Kidney tubule cell (primary cell): ENCODE results near the gene BEAN1.
A peak's percentile ranks its signal among the peaks of the same experiment; 100 is the strongest.

Experiments used
- DNase-seq: peaks from one replicate; pipeline ENCODE4 v3.0.0-alpha.2; 2018; ENCODE audit warnings: low spot score

BEAN1 gene

DNA sequence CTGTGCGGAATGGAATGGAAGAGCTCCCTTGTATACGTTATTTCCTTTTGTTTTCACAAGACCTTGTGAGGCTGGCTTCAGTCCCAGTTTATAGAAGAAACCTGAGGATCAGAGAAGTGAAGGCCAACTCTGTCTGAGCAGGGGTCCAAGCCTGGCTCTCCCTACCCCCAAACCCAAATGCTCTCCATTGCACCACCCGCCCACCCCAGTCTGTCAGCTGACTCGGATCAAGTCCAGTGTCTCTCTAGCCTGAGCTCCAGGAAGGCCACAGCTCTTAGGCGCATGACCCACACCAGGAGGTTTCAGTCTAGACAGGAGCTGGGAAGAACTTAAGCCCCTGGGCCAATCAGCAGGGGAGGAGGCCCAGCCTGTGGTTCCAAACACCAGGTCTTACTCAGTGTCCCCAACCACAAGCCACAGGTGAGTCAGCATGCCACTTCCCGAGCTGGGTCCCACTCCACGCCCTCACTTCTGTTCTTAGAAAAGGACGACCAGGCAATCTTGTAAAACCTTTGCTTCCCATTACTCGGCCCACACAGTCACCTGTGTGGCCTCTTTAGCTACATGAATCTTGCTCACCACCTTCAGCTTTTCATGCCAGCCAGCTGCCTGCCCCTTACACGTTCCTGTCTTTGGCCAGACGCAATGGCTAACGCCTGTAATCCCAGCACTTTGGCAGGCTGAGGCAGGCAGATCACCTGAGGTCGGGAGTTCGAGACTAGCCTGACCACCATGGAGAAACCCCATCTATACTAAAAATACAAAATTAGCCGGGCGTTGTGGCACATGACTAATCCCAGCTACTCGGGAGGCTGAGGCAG, 95.1 kb downstream of the BEAN1 start:
- DNase-seq: peak; percentile 100

DNA sequence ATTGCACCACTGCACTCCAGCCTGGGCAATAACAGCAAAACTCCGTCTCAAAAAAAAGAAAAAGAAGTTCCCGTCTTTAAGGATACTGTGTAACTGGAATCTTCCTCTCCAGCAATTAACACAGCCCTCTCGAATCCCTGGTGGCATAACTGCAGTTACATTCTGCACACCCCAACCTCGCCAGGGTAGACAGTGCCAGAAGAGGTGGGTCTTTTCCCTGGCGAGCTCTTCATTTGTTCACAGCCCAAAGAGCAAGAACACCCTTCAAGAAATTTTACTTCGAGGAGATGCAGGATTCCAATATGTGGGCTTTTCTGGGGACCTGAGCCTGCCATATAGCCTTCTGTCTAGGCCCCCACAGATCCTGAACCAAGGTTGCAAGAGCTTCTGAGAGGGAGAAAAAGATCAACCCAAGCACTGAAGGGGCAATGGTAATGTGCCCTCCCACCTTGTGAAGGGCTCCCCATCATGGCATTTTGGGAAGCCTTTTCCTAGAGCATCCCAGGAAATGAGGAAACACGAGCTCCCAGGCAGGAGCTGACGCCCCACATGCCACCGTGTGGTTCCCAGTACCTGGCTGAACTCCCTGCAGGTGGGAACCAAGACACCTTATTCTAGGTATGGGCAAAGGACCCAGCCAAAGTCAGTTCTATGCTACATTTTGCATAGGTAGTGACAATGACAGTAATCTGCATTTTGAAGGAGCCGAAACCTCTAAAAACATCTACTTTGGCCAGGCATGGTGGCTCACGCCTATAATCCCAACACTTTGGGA, 95.9 kb downstream of the BEAN1 start:
- DNase-seq: no peak

DNA sequence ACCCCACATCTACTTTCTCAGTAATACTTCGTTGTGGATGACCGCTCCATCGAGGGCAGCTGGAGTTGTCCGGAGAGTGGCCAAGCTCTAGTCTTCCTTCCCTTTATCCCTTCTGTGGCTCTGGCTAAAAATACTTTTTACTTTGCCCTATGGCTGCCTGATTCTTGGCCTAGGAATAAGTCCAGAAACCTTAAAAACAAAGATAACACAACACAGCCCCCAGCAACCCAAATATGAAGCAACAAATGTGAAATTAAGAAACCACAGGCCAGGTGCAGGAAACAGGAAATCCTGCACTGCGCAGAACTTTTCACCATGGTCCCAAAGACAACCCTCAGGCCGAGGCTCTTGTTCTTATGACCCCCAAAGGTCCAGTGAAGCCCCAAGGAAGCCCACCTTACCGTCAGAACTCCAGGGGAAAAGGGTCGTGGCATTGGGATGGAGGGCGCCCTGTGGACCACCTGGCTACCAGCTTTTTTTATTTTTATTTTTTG, 96.8 kb downstream of the BEAN1 start:
- no peak for DNase-seq

DNA sequence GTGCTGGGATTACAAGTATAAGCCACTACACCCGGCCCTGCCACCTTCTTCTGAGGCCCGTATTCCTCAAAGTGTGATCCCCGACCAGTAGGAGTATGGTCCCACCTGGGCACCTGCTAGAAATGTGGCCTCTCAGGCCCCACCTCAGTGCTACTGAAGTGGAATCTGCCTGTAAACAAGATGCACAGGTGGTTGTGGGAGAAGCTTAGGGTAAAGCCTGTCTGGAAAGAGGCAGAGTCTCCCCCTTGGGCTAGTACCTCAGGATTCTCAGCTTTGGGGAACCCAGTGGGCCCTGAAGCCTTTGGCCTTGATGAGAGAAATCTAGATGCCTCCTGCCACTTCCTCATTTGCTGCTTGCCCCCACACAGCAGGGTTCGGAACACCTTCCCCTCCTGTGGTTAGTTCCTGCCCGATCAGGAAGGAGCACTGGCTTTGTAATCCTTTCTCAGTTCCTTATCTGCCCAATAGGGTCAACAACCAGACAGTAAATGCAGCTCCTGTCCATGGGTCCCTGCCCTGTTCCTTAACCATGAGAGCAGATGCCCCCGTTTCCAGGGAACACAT, 97.6 kb downstream of the BEAN1 start:
- DNase-seq: no peak

DNA sequence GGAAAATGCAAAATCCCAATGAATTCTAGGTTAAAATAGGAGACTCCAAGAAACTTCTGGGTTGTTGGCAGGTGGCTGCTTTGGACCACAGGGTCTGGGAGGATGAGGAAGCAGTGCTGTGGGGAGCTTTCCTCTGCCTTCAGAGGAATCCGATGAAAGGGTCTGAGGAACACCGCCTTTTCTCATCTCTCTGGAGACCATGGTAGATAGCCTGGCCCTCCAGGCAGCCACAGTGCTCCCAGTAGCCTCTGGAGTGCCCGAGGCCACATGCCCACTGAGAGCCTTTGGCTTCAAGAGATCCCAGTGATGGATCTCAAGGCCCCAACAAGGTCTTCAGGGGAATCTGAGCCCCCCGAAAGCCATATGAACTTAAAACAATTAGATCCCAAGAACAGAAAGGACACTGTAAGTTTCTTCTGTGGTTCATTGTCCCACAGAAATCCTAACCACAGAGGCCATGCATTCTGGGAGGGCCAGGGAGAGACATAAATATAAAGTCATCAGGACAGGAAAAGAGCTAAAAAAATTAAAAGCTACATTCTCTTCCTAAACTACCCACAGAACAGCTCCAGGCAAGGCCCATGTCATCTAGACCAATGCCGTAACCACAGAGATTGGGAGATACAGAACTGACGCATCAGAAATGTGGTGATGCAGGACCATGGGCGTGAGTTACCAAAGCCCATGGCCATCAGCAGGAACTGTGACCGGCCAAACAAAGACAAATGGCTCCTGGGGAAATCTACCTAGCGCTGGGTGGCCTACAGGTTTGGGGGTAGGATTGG, 98.5 kb downstream of the BEAN1 start:
- DNase-seq: no peak

DNA sequence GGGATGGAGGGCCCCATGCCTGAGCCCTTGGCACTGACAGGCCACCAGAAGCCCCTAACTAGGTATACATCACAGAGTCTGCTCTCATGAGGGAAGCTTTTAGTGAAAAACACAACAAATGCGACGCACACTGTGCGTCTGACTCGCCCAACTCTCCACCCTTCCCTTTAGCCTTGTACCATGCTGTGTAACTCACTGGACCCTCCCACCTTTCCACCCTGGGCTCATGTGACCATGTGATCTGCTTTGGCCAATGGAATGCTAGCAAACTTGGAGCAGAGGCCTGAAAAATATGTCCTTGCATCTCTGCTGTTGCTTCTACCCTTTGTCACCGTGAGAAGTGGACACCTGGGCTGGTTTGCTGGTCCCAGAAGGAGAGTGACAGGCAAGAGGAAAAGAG, 101.2 kb downstream of the BEAN1 start:
- no peak for DNase-seq

DNA sequence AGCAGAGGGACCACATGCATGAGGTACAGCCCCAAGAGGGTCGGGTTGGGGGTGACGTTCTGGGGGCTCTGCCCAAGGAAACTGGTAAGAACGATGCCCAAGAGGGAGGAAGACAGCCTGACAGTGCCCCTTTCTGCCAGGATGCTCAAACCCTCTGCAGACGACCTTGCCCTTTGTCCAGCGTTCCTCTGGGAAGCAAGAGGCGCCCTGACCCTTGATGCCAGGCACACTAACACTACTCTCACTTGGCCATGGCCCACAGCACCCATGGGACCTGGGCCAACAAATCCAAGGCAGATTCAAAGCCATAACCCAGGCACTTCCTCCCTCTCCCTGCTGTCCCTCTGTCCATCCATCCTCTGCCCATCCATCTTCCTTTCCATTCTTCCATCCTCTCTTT, 102.4 kb downstream of the BEAN1 start:
- DNase-seq: no peak
